ENCODE data around the gene MARS1.

MARS1 gene

DNA sequence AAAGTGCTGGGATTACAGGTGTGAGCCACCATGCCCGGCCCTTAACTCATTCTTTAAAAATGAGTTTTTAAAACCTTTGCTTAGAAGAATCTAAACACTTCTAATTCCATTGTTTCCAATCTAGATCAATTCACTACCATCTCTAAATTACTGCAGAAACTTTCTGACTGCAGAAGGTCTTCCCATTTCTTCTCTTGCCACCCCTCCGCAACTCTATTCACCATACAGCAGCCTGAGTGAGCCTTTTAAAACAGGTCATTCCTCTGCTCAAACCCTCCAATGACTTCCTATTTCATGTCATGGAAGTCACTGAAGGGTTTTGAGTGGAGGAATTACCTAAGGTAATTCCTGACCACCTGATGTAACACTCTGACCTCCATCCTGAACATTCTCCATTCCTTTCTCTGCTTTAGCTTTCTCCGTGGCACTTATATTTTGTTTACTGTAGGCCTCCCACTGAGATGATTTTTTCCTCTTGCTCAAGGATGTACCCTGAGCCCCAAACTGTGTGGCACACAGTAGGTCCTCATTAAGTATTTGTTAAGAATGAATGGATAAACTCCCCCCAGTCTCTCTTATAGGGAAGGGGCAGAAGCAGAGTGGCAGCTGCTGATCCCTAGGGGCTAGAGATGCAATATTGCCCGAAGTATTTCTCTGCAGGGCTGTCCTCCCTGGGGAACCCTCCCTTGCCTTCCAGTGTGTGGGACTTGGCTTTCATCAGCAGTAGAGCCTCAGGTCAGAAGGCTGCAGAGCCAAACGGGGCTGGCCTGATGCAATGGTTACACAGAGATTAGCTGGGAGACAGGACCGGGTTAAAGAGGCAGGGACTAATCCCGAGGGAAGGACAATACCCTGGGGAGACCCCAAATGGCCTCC lies 31.3 kb downstream of the MARS1 start:
- no peak for DNase-seq

DNA sequence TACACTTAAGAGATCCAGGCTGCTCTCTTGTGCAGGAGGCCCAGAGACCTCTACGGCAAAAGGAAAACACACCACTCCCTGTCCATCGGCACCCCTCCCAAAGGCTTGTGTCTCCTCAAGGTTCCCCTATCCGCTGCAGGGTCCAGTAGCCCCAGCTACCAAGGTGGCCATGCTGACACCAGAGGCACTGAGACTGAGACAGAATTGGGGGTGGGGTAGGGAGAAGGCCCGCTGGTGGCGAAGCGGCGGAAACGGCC lies 31.9 kb downstream of the MARS1 start:
- DNase-seq = no peak

DNA sequence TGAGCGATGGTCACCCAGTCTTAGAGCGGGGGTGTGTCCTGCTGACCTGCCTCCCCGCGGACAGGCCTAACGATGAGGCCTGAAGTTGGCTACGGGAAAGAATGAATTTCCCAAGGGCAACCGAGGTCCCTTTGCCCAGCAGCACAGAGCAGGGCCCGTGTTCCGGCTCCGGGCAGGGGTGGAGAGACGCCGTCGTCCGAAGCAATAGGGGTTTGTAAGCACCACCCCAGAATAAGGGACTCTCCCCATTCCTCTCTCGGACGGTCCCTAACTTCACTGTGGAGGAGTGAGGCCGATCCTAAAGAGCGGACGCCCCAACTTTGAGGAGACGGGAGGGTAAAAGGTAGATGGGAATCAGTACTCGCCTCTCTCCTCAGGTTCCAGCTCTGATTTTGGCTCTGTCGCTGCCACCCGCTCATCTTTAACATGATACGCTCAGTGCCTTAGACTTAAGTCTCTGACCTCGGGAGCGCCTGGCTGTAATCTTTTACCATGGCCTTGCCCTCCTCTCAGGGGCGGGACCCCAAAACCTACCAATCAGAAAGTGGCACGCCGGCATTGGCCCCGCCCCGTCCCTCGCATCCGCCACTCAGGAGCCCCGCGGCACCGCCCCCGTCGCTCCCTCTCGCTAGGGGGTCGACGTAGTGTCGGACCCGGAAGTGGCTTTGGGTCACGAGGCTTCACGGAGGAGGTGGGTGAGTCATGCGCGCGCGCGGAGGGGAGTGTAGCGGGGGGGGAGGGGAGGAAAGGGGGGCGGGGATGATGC lies 32.4 kb downstream of the MARS1 start, which contains the start of gene DDIT3:
TSS of gene DDIT3 (minus strand) at position 462 of the 766 bp plus-strand sequence. CDS start 3,108 bp downstream, outside the sequence.
- peak; percentile 97 for DNase-seq

DNA sequence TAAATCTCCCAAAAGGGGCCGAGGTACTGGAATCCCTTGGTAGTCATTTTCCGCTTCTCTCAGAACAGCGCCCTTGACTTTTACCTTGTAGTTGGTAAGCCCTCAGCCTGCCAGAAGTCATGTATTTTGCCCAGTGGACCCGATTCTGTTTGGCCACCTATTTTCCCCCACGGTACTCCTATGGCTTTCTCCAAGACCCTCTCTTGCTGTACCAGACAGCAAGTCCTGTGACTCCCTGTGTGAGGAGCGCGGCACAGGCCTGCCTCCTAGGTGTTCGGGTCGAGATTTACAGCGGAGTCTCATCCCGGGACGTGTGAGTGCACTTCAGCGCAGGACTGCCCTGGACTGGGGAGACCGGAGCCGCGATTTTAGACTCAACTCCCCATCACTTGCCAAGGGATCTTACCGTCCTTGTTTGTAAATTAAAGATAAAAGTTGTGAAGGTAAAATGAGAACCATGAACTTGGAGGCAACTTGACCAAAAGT lies 33.7 kb downstream of the MARS1 start:
- no peak for DNase-seq

DNA sequence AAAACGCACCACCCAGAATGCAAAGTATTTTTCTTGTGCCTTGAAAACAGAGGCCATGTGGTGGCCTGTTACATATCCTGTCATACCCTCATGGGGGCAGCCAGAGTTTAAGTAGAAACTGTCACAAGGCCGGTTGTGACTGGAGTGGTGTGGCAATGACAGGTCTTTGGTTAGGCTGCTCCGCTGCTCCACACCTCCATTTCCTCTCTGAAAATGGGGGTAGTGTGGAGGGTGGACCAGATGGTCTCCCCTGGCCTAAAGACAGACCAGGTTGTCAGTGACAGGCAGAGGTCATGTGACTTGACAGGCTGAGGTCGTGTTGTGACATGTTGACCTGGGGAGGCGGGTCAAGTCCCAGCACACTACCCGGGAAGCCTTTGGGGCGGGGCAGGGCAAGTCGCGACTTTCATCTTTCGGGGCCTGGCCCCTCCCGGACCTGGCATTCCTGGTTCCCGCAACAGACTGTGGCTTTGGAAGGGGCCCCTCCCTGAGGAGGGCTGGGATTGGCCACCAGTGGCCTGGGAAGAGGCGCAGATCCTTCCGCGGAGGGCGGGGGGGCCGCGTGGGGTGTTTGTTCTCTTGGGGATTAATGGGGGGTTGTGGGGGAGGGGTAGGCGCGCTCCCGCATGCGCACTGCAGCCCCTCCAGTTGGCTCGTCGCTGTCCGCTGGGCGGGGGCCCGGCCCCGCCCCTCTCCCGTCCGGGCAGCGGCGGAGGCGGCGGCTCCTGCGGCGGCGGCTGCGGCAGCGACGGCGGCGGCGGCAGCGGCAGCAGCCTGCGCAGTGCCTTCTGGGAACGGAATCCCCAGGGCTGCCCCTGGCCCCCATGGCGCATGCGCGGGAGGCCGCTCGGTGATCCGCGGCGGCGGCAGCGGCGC lies 34.4 kb downstream of the MARS1 start, which contains the start of gene MBD6:
TSS of gene MBD6 (plus strand) at position 814 of the 876 bp plus-strand sequence. CDS start 1,480 bp downstream, outside the sequence.
- peak; percentile 89 for DNase-seq

DNA sequence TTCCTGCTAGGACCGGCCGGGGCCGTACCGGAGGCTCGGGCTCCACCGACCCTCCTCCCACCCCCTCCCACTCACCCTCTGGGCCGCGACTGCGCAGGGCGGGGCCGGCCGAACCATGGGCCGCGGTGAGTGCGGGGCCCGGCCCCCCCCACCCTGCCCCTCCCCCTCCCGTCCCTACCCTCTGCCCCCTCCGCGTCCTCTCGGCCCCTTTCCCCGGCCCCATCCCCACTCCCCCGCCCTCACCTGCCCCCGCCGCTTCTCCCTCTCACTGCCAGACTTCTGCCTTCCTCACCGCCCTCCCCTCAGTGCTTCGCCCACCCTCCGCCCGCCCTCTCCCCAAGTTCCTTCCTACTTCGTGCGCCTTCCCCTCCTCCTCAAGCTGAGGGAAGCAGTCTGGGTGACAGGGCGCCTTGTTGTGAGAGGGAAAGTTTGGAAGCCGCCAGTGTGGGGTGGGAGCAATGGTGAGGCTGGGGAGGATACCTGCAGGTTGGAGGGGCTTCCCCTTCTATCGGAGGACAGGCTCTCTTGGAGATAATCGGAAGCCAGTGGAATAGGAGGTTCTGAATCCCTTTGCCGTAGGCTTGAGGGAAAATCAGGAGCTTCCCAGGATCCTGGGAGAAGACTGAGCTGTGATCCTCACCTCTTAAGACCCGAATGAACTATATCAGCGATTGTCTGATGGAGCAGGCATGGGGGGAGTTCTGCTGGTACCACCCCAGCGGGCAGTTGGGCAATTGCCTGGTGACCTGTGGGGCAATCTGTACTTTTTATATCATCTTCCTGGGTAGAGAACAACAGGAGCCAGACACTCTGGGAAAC lies 35.2 kb downstream of the MARS1 start:
- peak; percentile 60 for DNase-seq

DNA sequence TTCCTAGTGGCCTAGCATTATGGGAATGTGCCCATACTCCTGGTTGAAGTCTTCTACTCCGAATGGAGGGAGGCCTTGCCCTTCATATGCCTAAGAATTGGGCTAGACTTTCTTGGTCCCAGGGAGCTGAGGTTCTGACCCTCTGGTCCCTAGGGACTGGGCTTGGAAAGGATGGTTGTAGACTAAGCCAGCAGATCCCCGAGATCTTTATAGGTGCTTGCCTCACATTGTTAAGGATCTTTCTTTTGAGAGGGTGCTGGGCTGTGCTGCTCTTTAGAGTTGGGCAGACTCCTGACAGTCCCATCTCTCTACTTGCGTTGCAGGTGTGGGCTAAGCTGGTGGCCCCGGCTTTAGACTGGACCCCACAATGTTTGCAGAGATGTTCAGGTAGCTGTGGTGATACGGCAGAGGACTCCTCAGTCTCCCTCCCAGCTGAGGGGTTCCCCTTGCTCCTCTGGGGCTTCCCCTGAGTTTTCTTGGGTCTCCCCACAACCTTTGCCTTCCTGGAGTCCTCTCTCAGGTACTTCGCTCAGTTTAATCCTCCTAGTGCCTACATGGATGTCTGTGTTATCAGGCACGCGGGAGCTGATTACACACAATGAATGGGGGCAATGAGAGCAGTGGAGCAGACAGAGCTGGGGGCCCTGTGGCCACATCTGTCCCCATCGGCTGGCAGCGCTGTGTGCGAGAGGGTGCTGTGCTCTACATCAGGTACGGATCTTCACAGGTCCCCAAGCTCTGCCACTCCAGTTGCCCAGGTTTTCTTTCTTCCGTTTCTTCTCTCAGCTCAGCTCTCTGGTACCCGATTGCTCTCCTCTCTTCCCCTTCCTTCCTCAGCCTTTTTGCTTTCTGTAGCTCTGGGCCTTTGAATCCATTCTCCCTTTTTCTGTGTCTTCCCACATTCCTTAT lies 36.1 kb downstream of the MARS1 start:
- peak; percentile 18 for DNase-seq

DNA sequence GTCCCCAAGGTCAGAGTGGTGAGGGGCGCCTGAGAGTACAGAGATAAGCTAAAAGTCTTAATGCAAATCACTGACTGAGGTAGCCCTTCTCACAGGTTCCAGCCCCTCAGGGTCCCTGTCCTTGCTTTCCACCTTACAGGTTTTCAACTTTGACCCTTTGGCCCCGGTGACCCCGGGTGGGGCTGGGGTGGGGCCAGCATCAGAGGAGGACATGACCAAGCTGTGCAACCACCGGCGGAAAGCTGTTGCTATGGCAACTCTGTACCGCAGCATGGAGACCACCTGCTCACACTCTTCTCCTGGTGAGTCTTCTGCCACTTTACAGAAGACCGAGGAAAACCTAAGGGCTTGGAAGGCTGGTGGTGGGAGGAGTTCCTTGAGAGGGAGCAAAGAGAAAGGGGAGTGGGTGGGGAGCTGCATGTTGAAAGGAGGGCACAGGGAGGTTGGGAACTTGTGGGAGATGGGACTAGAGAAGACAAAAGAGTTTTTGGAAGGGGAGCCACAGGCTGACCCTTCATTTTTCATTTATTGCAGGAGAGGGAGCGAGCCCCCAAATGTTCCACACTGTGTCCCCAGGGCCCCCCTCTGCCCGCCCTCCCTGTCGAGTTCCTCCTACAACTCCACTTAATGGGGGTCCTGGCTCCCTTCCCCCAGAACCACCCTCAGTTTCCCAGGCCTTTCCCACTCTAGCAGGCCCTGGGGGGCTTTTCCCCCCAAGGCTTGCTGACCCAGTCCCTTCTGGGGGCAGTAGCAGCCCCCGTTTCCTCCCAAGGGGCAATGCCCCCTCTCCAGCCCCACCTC lies 37.1 kb downstream of the MARS1 start:
- DNase-seq = peak; percentile 31

GRCh38 chr12:57525615-57526383 lies 37.9 kb downstream of the MARS1 start:
- no peak for DNase-seq

DNA sequence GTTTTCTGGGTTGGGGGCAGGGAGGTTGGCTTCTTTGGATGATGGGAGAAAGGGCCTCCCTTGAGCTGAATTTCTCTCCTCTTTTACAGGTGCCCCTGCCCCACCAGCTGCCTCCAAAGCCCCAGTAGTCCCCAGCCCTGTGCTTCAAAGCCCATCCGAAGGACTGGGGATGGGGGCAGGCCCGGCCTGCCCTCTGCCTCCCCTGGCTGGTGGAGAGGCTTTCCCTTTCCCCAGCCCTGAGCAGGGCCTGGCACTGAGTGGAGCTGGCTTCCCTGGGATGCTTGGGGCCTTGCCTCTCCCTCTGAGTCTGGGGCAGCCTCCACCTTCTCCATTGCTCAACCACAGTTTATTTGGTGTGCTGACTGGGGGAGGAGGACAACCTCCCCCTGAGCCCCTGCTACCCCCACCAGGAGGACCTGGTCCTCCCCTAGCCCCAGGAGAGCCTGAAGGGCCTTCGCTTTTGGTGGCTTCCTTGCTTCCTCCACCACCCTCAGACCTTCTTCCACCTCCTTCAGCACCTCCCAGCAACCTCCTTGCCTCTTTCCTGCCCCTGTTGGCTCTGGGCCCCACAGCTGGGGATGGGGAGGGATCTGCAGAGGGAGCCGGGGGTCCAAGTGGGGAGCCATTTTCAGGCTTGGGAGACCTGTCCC lies 38.7 kb downstream of the MARS1 start:
- no peak for DNase-seq

- no peak for DNase-seq
These were observed 39.3 kb downstream of the MARS1 start for GRCh38 chr12:57527184-57527583.

- DNase-seq = no peak
These were observed 40.3 kb downstream of the MARS1 start for GRCh38 chr12:57528176-57528575.

- no peak for DNase-seq
These were observed 41.1 kb downstream of the MARS1 start for GRCh38 chr12:57528831-57529555.

- no peak for DNase-seq
These were observed 42.0 kb downstream of the MARS1 start for GRCh38 chr12:57529831-57530230.

DNA sequence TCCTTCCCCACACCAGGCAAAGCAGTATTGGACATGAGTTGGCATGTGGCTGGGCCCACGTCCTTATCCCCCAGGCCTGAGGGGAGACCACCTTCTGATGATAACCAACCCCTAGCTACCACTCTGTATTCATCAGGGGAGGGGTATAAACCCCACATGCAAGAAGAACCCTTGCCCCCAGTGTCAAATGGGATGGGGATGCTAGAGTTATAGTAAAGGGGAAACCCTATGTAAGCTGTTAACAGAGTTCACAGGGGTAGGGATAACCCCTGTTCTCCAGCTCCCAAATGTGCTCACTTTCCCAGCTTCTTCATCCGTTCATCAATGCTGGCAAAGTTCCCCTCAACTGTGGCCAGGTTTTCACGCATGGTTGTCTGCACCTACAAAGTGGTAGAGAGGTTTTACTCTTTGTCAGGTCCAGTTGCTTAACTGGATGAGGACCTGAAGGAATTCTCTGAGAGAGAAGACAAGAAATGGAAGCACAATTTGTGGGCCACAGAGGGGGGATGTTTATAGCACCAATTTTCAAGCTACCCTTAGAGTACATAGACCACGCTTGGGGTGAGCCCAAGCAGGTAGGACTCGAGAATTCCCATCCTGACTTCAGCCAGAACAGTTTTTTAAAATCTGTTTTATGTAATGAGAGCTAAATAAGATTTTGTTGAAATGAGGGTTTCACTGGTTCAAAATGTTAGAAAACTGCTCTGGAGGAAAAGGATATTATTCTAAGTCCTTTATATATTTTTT lies 42.7 kb downstream of the MARS1 start:
- no peak for DNase-seq

DNA sequence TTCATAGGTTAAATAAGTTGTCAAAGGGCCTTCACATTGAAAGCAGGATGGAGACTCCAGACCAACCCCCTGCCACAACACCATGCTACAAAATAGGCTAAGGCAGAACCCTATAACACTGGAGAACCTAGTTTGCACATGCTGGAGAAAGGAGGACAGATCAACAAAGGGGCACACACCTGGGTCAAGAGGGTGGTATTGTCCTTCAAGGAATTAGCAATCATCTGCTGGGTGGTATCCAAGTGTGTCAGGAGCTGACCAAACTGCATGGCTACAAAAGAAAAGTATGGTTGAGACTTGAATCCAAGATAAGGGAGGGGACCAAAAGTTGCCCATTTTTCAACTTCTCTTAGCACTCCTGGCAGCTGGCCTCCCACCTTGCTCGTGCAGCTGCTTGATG lies 44.0 kb downstream of the MARS1 start:
- DNase-seq = no peak

GRCh38 chr12:57533108-57533507 lies 45.2 kb downstream of the MARS1 start:
- DNase-seq = no peak
